Cardiac fibroblast (primary cell): ENCODE data around the gene ZCCHC7.

ENCODE experiments used
- DNase-seq, 2 donors: peaks; one replicate each; pipeline versions ENCODE4 v3.0.0 to v3.0.0-alpha.2; 2010; ENCODE audit warnings: low read depth in 2 of 2
- H3K4me3 ChIP-seq, 2 donors: replicated peaks in 1 of 2; 1 replicate in 1 of 2; 2 replicates in 1 of 2; pipeline ENCODE4 v1.5.1; 2011; ENCODE audit warnings: low read depth in 2 of 2, low read length in 2 of 2, mild to moderate bottlenecking in 2 of 2, moderate library complexity in 1 of 2
- TF ChIP-seq, protein P1 (sequence below): IDR thresholded peaks from one replicate; pipeline ENCODE4 v1.5.1; 2011; ENCODE audit warnings: low read depth, mild to moderate bottlenecking, low read length, inconsistent platforms

ZCCHC7 gene

DNA sequence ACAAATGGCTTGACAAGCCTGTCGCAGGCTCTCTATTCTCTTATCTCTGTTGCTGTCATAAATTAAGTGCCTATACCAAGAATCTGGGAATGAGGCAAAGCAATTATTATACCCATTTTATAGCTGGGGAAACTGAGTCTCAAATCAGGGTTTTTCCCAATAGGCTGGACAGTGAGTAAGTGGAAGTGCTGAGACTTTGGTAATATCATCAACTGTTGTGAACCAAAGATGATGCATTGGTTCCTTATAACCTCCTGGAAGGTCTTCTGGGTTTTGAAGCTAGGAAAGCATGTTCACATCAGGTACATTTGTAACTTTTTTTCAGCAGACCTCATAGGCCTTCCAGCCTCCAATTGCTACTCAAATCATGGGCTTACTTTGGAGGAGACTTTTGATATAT lies 25.6 kb upstream of the ZCCHC7 start:
- TF ChIP-seq, protein P1, sequence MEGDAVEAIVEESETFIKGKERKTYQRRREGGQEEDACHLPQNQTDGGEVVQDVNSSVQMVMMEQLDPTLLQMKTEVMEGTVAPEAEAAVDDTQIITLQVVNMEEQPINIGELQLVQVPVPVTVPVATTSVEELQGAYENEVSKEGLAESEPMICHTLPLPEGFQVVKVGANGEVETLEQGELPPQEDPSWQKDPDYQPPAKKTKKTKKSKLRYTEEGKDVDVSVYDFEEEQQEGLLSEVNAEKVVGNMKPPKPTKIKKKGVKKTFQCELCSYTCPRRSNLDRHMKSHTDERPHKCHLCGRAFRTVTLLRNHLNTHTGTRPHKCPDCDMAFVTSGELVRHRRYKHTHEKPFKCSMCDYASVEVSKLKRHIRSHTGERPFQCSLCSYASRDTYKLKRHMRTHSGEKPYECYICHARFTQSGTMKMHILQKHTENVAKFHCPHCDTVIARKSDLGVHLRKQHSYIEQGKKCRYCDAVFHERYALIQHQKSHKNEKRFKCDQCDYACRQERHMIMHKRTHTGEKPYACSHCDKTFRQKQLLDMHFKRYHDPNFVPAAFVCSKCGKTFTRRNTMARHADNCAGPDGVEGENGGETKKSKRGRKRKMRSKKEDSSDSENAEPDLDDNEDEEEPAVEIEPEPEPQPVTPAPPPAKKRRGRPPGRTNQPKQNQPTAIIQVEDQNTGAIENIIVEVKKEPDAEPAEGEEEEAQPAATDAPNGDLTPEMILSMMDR, result no peak
- H3K4me3 ChIP-seq, result no peak overlapping the region
- DNase-seq, result no peak

GRCh38 chr9:37096628-37097027 lies 23.7 kb upstream of the ZCCHC7 start:
- no peak overlapping the region for H3K4me3 ChIP-seq
- TF ChIP-seq, protein P1, result no peak
- DNase-seq, result no peak

- H3K4me3 ChIP-seq, result no peak overlapping the region
- TF ChIP-seq, protein P1, result no peak
- DNase-seq, result no peak
These were observed 23.1 kb upstream of the ZCCHC7 start for GRCh38 chr9:37097294-37097693.

- DNase-seq, result no peak
- no peak overlapping the region for H3K4me3 ChIP-seq
- TF ChIP-seq, protein P1, result no peak
These were observed 20.0 kb upstream of the ZCCHC7 start for GRCh38 chr9:37100327-37100726.

DNA sequence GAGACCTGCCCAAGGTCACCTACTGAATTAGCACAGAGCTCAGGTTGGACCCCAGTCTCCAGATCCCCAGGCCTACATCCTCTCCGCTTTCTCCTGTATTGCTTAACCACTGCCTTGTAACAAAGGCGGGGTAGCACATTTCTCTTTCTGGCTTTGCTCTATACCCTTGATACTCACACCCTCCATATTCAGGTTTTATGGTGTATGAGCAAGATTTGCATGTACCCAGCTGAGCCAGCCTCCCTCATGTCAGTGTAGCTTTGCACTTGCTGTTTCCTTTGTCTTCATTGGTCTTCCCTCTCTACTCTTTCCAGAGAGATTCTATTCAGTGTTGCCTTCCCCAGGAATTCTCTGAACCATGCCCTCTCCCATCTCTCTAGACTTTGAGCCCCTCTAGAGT lies 19.6 kb upstream of the ZCCHC7 start:
- no peak overlapping the region for H3K4me3 ChIP-seq
- TF ChIP-seq, protein P1, result no peak
- no peak for DNase-seq

GRCh38 chr9:37102486-37102885 lies 17.9 kb upstream of the ZCCHC7 start:
- H3K4me3 ChIP-seq, result no peak overlapping the region
- no peak for DNase-seq
- TF ChIP-seq, protein P1, result no peak

DNA sequence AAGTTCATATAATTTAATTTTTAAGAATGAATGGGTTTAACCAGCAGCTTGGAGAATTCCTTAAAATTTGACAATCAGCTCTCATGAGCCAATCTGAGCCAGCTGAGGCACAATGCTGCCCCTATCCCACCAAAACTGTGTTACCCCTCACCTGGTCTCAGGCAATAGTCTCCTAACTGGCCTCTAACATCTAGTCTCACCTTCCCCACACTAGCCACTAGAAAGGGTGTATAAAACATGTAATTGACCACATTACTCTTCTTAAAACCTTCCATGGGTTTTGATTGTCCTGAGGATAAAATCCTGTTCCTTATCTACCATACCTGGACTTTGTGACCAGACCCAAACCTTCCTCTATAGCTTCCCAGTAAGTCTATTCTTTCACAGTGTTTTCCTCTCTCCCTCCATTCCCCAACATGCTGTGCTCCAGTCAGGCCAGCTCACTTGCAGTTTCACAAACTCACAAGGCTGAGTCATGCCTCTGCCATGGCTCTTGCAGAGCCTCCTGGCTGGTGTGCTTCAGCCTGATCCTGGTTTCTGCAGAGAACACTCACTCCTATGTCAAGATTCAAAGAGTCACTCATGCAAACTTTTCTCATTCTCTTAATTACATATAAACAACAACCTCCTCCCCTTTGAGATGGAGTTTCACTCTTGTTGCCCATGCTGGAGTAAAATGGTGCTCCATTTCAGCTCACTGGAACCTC lies 16.0 kb upstream of the ZCCHC7 start:
- no peak overlapping the region for H3K4me3 ChIP-seq
- TF ChIP-seq, protein P1, result no peak
- peak; percentile 72 to 86 for DNase-seq
